Sciatic nerve (tissue), 2 donors: ENCODE data around the gene CDH22. TPM values are rescaled to one million over a fixed set of nuclear protein-coding genes. Genes with fewer than 3 reads are reported as not detected.

Experiments used
- ATAC-seq: fragments of 200-7000 bp; cut with Tn5 transposase; one replicate; pipeline ENCODE4 v1.9.1; 2020; ENCODE audit warnings: mild to moderate bottlenecking, moderate library complexity
- DNase-seq: peaks from one replicate; pipeline ENCODE4 v3.0.0-alpha.2; 2020; ENCODE audit warnings: low spot score
- intact Hi-C: fragments of 100-400 bp; cut with DNase I; formaldehyde crosslinking; loops from one replicate; pipeline ENCODE4 v1.14.2; 2022
- total RNA-seq: library from RNA; stranded (reverse); fragmentation: NEBNext Ultra II Directional; extraction: Animal tissue kit (Norgen Biotek cat#: 25700); gene quantifications from one replicate; pipeline ENCODE4 v1.2.1, GENCODE V29; 2021
- donor health status: DM: no; HTN: no; CAD: no.
- donor health status: DM: no; HTN: no; CAD: no.

The CDH22 gene
- total RNA-seq, 1 donor from 2014 or later = 0.40 TPM

DNA sequence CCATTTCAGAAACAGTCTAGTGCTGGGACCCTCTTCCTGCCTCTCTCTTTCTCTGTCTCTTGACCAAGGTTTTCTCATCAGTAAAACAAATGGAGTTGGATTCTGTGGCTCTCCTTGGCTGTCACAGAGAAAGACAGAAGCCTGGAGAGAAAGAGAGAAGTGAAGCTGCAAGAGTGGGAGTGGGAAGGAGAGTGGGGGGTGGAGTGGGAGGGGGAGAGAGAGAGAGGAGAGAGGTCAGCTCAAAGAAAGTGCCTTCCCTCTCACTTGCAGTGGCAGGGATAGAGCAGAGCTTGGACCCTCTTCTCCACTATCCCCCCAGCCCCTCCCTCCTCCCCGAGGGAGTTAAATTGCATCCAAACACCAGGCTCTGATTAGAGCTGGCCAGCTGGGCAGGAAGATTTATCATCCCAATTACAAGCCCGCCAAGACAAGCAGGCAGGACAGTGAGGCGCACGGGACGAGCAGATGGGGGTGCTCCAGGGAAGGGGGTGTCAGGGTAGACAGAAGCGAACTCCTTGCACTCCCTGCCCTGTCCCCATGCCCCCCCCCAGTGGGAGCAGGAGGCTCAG lies 115.8 kb downstream of the CDH22 start:
- ATAC-seq (no peak), DNase-seq (no peak)
- intact Hi-C loops = no loop called here

DNA sequence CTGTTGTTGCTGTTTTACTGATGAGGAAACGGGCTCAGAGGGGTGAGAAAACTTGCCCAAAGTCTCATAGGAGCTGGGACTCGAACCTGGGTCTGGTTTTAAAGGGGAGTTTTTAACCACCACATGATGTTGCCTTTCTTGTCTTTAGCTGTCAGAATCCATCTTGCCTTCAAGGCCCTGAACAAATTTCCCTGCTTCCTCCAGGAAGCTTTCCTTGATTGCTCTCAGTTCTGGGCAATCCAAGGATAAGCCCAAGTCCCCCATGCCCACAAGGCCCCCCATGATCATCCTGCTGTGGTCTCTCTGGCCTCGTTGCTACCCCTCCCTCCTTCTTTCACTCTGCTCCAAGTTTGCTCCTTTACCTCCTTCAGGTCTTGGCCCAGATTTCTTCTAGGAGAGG lies 116.7 kb downstream of the CDH22 start:
- intact Hi-C loops = no loop called here
- ATAC-seq (no peak), DNase-seq (no peak)

DNA sequence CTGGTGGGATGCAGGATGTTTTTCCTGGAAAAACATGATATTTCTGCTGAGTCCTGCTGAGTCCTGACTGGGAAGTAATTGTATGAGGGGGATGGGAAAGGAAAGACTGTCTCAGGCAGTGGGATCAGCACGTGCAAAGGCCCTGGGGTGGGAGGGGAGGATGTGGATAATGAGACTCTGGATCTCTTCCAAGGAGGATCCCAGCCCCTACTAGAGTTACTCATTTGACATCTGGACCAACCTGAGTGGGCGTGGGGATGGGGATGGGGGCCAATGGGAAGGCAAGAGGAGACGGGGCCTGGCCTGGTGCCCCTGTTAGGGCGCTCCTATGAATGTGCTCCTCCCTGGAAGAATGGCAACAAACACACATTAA lies 117.1 kb downstream of the CDH22 start:
- ATAC-seq = no peak
- DNase-seq = no peak
- intact Hi-C loops = no loop called here

DNA sequence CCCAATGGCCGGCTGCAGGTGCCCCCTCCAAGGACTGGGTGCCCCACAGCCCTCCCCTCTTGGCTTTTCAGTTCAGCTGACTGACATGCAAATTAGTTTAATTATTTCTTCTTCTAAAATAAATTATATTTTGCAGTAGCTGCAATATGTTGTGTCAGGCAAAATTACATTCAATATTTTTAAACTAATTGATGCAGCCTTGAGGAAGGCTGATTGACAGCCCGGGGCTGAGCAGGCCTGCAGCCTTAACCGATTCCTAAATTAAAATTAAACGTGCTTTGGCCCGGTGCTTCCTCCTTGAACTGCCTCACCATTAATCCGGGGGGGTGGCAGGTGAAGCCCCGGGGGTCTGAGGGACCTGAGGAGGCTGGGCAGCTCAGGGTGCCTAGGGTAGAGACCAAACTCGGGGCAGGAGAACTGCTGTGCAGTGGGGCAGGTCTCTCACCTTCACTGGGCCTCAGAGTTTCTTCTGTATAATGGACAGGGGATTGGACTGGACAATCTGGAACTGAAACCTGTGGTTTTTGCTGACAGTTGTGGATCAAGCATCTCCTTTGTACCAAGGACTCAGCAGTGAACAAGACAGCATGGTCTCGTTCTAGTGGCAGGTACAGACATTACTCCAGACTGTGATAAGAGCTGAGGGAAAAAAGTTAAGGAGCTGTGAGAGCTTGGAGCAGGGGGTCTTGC lies 117.7 kb downstream of the CDH22 start:
- intact Hi-C loops = no loop called here
- ATAC-seq (no peak), DNase-seq (no peak)

DNA sequence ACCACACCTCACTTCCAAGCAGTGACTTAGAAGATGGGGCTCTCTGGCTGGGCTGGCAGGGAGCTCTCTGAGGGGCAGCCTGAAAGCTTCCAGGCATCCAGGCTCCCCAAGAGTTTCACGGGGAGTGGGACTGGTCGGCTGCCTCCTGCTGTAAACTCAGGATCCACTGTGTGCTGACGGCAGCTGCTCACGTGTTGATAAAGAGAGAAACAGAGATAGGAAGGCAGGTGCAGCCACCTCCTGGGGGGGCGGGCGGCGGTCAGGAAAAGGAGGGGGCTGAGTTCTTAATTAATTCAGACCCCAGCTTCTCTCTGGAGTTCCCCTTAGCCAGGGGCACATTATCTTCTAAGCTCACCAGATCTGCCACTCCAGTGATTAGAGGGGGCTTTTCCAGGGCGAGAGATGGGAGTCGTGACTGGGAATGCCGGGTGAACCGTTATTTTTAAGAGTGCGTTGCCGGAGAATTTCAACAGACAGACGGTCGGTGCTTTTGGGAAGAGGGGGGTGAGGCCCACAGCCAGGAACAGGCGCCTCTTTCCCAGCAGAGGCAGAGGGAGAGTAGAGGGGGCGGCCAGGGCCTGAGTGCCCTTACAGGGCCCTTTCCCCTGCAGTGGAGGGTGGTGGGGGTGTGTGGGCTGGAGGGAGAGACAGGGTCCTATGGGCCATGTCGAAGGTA lies 119.3 kb downstream of the CDH22 start:
- DNase-seq (no peak), ATAC-seq (no peak)
- intact Hi-C loops = no loop called here

GRCh38 chr20:46186210-46186609 lies 122.1 kb downstream of the CDH22 start:
- no peak for DNase-seq
- ATAC-seq = no peak
- intact Hi-C loops = no loop called here

DNA sequence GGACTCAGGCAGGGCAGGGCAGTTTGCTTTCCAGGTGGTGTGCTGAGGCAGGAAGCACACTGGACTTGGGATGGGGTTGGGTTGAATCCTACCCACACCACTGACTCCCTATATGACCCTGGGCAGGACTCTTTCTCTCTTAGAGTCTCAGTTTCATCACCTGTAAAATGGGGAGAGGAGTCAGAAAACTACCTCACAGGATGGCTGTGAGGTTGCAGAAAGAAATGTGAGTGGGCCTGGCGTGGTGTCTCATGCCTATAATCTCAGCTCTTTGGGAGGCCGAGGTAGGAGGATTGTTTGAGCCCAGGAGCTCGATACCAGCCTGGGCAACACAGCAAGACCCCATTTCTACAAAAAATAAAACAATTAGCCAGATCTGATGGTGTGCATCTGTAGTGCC lies 122.9 kb downstream of the CDH22 start:
- ATAC-seq (no peak), DNase-seq (no peak)
- intact Hi-C loops = no loop called here

- DNase-seq = no peak
- intact Hi-C loops = no loop called here
- no peak for ATAC-seq
These were observed 124.5 kb downstream of the CDH22 start for GRCh38 chr20:46183768-46184167.

DNA sequence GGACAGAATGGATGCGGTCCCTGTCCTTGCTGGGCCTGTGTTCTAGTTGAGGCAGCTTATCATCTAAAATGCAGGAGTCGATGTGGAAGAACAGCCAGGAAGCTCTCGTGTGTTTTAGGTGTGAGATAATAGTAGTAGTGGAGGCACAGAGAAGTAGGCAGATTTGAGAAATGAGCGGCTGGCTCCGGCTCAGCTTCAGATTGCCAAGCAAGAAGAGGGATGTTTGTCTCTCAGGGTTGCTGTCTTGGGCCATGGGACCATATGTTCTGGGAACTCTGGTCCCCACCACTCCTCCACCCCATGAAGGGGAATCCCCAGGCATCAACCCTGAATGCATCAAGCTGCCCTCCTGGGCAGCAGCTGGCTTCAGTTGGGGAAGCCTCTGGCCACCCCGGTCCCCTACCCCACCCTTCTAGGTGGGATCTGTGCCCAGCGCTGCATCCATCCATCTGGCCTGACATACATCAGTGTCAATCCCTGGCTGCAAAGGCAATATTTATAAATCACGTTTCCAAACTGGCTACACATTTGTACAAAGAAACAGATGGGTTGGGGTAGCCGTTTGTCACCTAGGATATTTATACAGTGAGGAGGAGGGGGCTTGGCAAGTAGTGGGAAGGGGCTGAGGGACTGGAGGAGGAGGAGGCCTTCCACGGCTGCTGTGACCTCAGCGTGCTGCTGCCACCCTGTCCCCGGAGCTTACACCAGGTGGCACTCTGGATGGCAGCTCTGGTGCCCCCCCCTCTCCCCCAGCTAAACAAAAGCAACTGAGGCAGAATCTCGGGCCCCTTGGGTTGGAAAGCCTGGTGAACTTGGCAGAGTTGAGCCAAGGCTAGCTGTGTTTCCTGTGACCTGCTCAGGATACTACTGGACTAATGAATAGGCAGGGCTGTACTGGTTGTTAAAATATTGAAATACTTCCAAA lies 125.8 kb downstream of the CDH22 start:
- ATAC-seq = no peak
- intact Hi-C loops = no loop called here
- no peak for DNase-seq

GRCh38 chr20:46179862-46180261 lies 128.4 kb downstream of the CDH22 start:
- intact Hi-C loops = no loop called here
- ATAC-seq (no peak), DNase-seq (no peak)

GRCh38 chr20:46178891-46179290 lies 129.4 kb downstream of the CDH22 start:
- intact Hi-C loops = no loop called here
- ATAC-seq (no peak), DNase-seq (no peak)

- ATAC-seq (no peak), DNase-seq (no peak)
- intact Hi-C loops = no loop called here
These were observed 130.5 kb downstream of the CDH22 start for GRCh38 chr20:46177768-46178167.

DNA sequence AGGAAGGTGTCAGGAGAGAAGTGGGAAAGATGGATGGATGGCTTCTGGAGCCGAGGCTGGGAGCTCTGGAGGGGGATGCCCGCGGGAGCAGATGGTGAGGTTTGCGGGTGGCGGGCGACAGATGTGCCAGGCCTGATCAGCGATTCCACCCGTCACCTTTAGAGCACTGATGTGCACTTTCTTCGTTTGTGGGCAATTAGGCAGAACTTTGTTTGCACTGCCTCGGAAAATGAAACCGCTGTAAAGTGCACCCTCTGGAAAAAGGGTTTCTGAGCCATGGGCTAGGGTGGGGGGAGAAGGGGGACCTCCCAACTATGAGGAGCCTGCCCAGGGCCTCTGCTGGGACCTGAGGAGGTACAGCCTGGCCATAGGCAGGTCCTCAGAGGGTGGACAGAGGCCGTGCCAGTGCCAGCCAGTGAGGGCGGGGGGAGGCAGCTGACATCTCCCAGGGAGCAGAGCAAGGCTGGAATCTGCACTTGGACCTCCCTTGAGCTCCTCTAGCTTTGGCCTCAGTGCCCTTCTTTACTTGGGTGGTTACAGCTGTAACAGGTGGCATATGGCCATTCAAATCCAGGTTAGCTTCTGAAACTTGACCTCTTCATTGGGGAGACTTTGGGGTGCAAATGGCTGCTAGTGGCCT lies 131.4 kb downstream of the CDH22 start:
- ATAC-seq = no peak
- intact Hi-C loops = no loop called here

GRCh38 chr20:46175127-46175494 lies 133.2 kb downstream of the CDH22 start:
- ATAC-seq (no peak), DNase-seq (no peak)
- intact Hi-C loops = no loop called here

More for the DNA sequence above, 131.4 kb downstream of the CDH22 start:
- no peak for DNase-seq

DNA sequence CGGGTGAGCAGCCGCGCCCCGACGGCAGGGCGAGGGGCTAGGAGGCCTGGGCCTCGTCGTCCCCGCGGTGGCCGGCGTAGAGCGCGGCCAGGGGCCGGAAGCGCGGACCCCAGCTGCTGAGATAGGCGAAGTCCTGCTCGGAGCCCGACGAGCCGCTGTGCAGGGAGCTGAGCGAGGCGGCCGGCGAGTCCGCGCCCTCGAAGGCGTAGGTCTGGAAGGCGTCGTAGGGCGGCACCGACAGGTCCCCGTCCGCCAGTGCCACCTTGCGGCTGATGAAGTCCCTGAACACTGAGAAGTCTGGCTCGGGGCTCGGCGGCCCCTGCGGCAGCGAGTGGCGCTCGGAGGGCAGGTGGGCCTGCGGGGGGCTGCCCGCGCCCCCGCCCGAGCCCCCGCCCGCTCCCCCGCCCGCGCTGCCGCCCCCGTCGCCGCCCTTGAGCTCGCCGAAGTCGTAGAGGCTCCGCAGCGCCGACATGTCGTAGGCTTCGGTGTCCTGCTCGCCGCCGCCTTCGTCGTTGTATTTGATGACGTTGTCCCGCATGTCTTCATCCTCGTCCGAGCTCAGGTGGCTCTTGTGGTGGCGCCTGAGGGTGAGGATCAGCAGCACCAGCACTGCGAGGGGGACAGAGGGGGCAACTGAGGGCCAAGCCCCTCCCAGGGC lies 133.7 kb downstream of the CDH22 start:
- intact Hi-C loops = no loop called here
- DNase-seq = peak; percentile 79
- peak; percentile 58 for ATAC-seq

GRCh38 chr20:46173652-46174468 lies 134.4 kb downstream of the CDH22 start:
- no peak for DNase-seq
- intact Hi-C loops = no loop called here
- ATAC-seq = no peak

GRCh38 chr20:46172961-46173536 lies 135.2 kb downstream of the CDH22 start:
- ATAC-seq (no peak), DNase-seq (no peak)
- intact Hi-C loops = no loop called here

GRCh38 chr20:46172455-46172854 lies 135.8 kb downstream of the CDH22 start:
- DNase-seq (no peak), ATAC-seq (no peak)
- intact Hi-C loops = no loop called here
